Heart right ventricle (tissue), 16 donors: ENCODE data around the gene OCLN. TPM values are rescaled to one million over a fixed set of nuclear protein-coding genes. Genes with fewer than 3 reads are reported as not detected.
A peak's percentile ranks its signal among the peaks of the same experiment; 100 is the strongest.
"Not testable (repeated sequence)": the region's sequence is repeated elsewhere in the genome, so short reads cannot be mapped to it uniquely, and the experiment has no call there.

Experiments
- ATAC-seq, 8 donors: fragments of 200-7000 bp; cut with Tn5 transposase; one replicate each; pipeline ENCODE4 v1.9.1; 2020; ENCODE audit warnings: mild to moderate bottlenecking in 8 of 8, moderate library complexity in 8 of 8, moderate number of reproducible peaks in 1 of 8
- DNase-seq, 2 donors: peaks; one replicate each; pipeline ENCODE4 v3.0.0-alpha.2; 2020
- H3K27ac ChIP-seq, 10 donors: fragments of 200-600 bp; sonication (generic) in 2 of 10; one replicate each; pipeline versions ENCODE4 v1.5.0 to v1.8.0; 2020 to 2022; ENCODE audit warnings: mild to moderate bottlenecking in 3 of 10
- H3K27me3 ChIP-seq, 7 donors: fragments of 200-600 bp; one replicate each; pipeline ENCODE4 v1.8.0; 2021 to 2022; ENCODE audit warnings: mild to moderate bottlenecking in 2 of 7
- H3K36me3 ChIP-seq, 9 donors: fragments of 200-600 bp; sonication (generic) in 1 of 9; one replicate each; pipeline versions ENCODE4 v1.5.0 to v1.8.0; 2020 to 2022; ENCODE audit warnings: mild to moderate bottlenecking in 2 of 9
- H3K4me1 ChIP-seq, 9 donors: fragments of 200-600 bp; sonication (generic) in 1 of 9; one replicate each; pipeline versions ENCODE4 v1.5.0 to v1.8.0; 2020 to 2022; ENCODE audit warnings: mild to moderate bottlenecking in 4 of 9
- H3K4me3 ChIP-seq, 10 donors: fragments of 200-600 bp; sonication (generic) in 2 of 10; one replicate each; pipeline versions ENCODE4 v1.5.0 to v1.8.0; 2020 to 2022; ENCODE audit warnings: mild to moderate bottlenecking in 7 of 10, moderate library complexity in 2 of 10
- H3K9me3 ChIP-seq, 11 donors: fragments of 200-600 bp in 10 of 11; sonication (generic) in 2 of 11; one replicate each; pipeline versions ENCODE4 v1.5.0 to v1.8.0; 2013 to 2022; ENCODE audit warnings: mild to moderate bottlenecking in 2 of 11, control low read depth in 1 of 11, moderate library complexity in 1 of 11
- CTCF ChIP-seq, 9 donors: fragments of 200-600 bp; sonication (generic) in 2 of 9; IDR thresholded peaks; one replicate each; pipeline versions ENCODE4 v1.5.0 to v1.8.0; 2021 to 2022; ENCODE audit warnings: antibody characterized with exemption in 9 of 9, mild to moderate bottlenecking in 5 of 9, moderate library complexity in 1 of 9
- WGBS, 2 donors: extraction: QIAGEN DNeasy Blood & Tissue Kit; methylation state at CpG; one replicate each; pipeline ENCODE4 v1.1.7; 2013; ENCODE audit warnings: inconsistent platforms in 1 of 2; 5-methylcytosine and 5-hydroxymethylcytosine counted together
- intact Hi-C, 10 donors: fragments of 100-400 bp; cut with DNase I; formaldehyde crosslinking; loops; one replicate each; pipeline versions ENCODE4 v1.11.1 to v1.14.2; 2022
- polyA plus RNA-seq, 2 donors: library from polyadenylated mRNA; stranded (reverse); fragments of 200-250 nt; gene quantifications; one replicate each; pipeline ENCODE4 v1.2.3, GENCODE V29; 2013
- total RNA-seq, 10 donors: library from RNA; stranded (reverse); fragmentation: NEBNext Ultra II Directional in 3 of 10; extraction: Animal tissue kit (Norgen Biotek cat#: 25700) in 3 of 10; gene quantifications; one replicate each; pipeline versions ENCODE4 v1.2.1 to v1.2.4, GENCODE V29; 2021 to 2023
- donor health status: Arrhythmogenic right ventricular cardiomyopathy.
- donor health status: ischemic (EF 13 %, LVEDD 7.1; RV severe dilation, severe dysfunction).
- donor health status: healthy with polysubstance abuse.
- donor health status: DM: no; HTN: yes; CAD: no.
- donor health status: DM: no; HTN: no; CAD: no.
- donor health status: ischemic (EF 25% LVEDD 6.9; RV normal size, moderate dysfunction).
- donor health status: ischemic (EF 25% LVEDD 5.7; RV mildly dilated, moderate dysfunction).
- donor health status: healthy.
- donor health status: DM: yes; HTN: yes; CAD: no.
- donor health status: Ischemic cardiomyopathy.
- donor health status: ischemic (EF 35%, LVEDD 5.7; RV mildly dilated, moderate dysfunction).
- donor health status: nonischemic (EF 11% LVEDD 7.7; RV severe dilation, severe dysfunction).
- donor health status: DM: yes; HTN: yes; CAD: no.
- donor health status: PGD.
- donor health status: ischemic (EF 29% LVEDD 5.4; RV normal size, mild dysfunction).
- donor health status: nonischemic (EF 23%, LVEDD 6.1; RV moderate dilation, normal function).

OCLN gene
- total and polyA plus RNA-seq, 12 donors, result 0.30 to 6.5 (median 1.9) TPM

GRCh38 chr5:69542838-69543618 is 50.4 kb downstream of the OCLN start:
- H3K4me3 ChIP-seq, H3K27ac ChIP-seq, H3K36me3 ChIP-seq, intact Hi-C loops, H3K4me1 ChIP-seq, H3K27me3 ChIP-seq, ATAC-seq, H3K9me3 ChIP-seq, DNase-seq: not testable (repeated sequence)
- no CpG with 5 or more reads among the region's 3 CpGs for WGBS, 2 donors

DNA sequence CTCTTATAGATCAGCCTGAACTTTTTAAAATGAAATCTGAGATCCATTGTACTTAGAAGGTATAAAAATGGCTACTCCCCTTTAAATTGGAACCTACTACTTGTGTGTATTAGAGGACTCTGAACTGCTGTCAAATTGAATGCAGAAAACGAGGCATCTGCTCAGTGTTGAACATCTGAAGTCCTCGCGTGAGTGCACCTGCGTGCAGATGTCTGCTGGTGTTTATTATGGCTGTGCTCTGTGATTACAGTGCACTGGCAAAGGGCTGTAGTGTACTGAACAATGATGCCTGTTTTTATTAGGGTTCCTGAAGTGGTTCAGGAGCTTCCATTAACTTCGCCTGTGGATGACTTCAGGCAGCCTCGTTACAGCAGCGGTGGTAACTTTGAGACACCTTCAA is 52.0 kb downstream of the OCLN start:
- intact Hi-C loops, DNase-seq: not testable (repeated sequence)
- WGBS, 2 donors, result no CpG with 5 or more reads among the region's 7 CpGs

GRCh38 chr5:69559908-69560330 is 67.3 kb downstream of the OCLN start, which contains the start of gene GTF2H2C:
TSS of gene GTF2H2C (plus strand) at chr5:69560191. CDS start at chr5:69565133, 4,942 bp downstream.
- H3K36me3 ChIP-seq, H3K4me1 ChIP-seq, intact Hi-C loops, H3K27me3 ChIP-seq, H3K9me3 ChIP-seq: not testable (repeated sequence)
- TF ChIP-seq CTCF (IDR thresholded peaks at IDR 0.05), result peak in 6 of 9 donors; percentile 16 to 55 (median 36)
- Histone ChIP-seq H3K4me3 (peak within 1 kb of the TSS in 9 of 10 donors; percentile 35 to 59 (median 57)), H3K27ac (peak within 1 kb of the TSS in 6 of 10 donors; percentile 34 to 67 (median 61))
- DNase-seq, result peak; percentile 58 to 64
- ATAC-seq, result peak; percentile 98 to 99 (median 99)
- 0 to 1% methylated on average over 35 to 38 of the region's 40 CpGs for WGBS, 2 donors

More for the DNA sequence above, 52.0 kb downstream of the OCLN start:
- ATAC-seq, H3K4me3 ChIP-seq, H3K9me3 ChIP-seq, H3K4me1 ChIP-seq, H3K27me3 ChIP-seq, H3K27ac ChIP-seq, H3K36me3 ChIP-seq: not testable (repeated sequence)

- 39 to 50% methylated on average over 22 to 23 of the region's 31 CpGs for WGBS, 2 donors
- H3K27me3 ChIP-seq, H3K9me3 ChIP-seq, H3K36me3 ChIP-seq, DNase-seq, H3K4me1 ChIP-seq, intact Hi-C loops, H3K27ac ChIP-seq: not testable (repeated sequence)
- ATAC-seq, result peak in 4 of 8 donors; percentile 3 to 19 (median 12)
- H3K4me3 ChIP-seq, result peak overlapping the region in 8 of 10 donors; percentile 26 to 59 (median 51)
These were observed 68.2 kb downstream of the OCLN start for GRCh38 chr5:69560587-69561431.

DNA sequence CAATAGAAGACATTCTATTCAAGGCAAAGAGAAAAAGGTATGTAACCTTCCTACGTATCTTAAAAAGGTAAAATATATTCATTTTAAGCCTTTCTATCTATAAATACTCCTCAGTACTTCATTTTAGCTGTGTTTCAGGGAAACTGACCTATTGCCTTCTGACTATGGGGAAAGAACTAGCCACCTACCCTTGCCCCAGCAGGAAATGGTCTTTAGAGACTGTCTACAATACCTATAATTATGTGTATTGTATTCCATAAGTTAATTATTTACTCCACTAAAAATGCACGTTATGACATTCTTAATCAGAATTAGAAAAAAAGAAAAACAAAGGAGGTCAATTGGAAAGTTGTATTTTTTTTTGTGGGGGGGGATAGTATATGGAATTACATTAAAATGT is 73.6 kb downstream of the OCLN start:
- H3K27me3 ChIP-seq, H3K4me3 ChIP-seq, H3K4me1 ChIP-seq, DNase-seq, intact Hi-C loops, ATAC-seq, H3K27ac ChIP-seq, H3K9me3 ChIP-seq: not testable (repeated sequence)
- peaks cover 0 to 10% (median 0%) of the 10 kb centered on the region in 9 donors for H3K36me3 ChIP-seq
- 93 to 100% methylated on average over 2 of the region's 2 CpGs for WGBS, 2 donors

DNA sequence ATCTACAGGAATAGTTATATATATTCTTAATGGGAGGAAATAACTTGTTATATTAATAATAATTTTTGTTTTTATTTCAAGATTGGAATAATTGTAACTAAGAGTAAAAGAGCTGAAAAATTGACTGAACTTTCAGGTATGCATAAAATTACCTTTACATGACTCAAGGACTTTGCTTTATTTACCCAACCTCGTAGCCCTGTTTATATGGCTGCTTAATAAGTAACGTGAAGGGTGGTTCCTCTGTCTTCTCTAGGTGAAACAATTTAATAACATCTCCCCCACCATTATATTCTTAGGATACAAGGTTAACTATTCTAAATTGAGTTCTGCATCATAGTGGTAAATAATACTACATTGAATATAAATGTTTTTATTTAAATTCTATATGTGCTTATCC is 75.5 kb downstream of the OCLN start:
- H3K9me3 ChIP-seq, DNase-seq, ATAC-seq, H3K27ac ChIP-seq, H3K4me1 ChIP-seq, H3K27me3 ChIP-seq, intact Hi-C loops, H3K4me3 ChIP-seq: not testable (repeated sequence)
- H3K36me3 ChIP-seq, result peaks cover 0 to 10% (median 0%) of the 10 kb centered on the region in 9 donors
- no CpG with 5 or more reads among the region's 2 CpGs for WGBS, 2 donors

GRCh38 chr5:69583356-69583755 is 90.8 kb downstream of the OCLN start:
- intact Hi-C loops, DNase-seq, H3K4me3 ChIP-seq, H3K36me3 ChIP-seq, H3K27me3 ChIP-seq, H3K4me1 ChIP-seq, H3K9me3 ChIP-seq, H3K27ac ChIP-seq: not testable (repeated sequence)
- WGBS, 2 donors, result no CpG with 5 or more reads among the region's 2 CpGs
- peak in 1 of 8 donors; percentile 37 for ATAC-seq

GRCh38 chr5:69596114-69596840 is 103.7 kb downstream of the OCLN start:
- DNase-seq, H3K36me3 ChIP-seq, H3K27ac ChIP-seq, H3K9me3 ChIP-seq, H3K27me3 ChIP-seq, H3K4me1 ChIP-seq, intact Hi-C loops, H3K4me3 ChIP-seq: not testable (repeated sequence)
- WGBS, 2 donors, result 82 to 83% methylated on average over 2 of the region's 7 CpGs
- ATAC-seq, result peak; percentile 43 to 85 (median 73)

- H3K9me3 ChIP-seq, H3K4me1 ChIP-seq, intact Hi-C loops, DNase-seq, H3K36me3 ChIP-seq, H3K27ac ChIP-seq, H3K27me3 ChIP-seq, H3K4me3 ChIP-seq: not testable (repeated sequence)
- no CpG with 5 or more reads among the region's 6 CpGs for WGBS, 2 donors
- ATAC-seq, result peak in 1 of 8 donors; percentile 58
These were observed 109.4 kb downstream of the OCLN start for GRCh38 chr5:69601947-69602346.
